ENCODE results near the gene CAT.

DNA sequence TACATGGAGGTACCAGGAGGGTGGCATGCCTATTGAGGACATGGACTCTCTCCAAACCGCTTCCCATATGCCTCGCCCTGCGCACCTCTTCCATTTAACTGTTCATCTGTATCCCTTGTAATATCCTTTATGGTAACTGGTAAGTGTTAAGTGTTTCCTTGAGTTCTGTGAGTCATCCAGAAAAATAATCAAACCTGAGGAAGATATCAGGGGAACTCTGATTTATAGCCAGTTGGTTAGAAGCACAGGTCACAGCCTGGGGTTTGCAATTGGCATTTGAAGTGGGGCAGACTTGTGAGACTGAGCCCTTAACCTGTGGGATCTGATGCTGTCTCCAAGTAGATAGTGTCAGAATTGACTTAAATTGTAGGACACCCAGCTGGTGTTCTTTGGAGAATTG lies 27.6 kb upstream of the CAT start:
- TF ChIP-seq, protein P1, sequence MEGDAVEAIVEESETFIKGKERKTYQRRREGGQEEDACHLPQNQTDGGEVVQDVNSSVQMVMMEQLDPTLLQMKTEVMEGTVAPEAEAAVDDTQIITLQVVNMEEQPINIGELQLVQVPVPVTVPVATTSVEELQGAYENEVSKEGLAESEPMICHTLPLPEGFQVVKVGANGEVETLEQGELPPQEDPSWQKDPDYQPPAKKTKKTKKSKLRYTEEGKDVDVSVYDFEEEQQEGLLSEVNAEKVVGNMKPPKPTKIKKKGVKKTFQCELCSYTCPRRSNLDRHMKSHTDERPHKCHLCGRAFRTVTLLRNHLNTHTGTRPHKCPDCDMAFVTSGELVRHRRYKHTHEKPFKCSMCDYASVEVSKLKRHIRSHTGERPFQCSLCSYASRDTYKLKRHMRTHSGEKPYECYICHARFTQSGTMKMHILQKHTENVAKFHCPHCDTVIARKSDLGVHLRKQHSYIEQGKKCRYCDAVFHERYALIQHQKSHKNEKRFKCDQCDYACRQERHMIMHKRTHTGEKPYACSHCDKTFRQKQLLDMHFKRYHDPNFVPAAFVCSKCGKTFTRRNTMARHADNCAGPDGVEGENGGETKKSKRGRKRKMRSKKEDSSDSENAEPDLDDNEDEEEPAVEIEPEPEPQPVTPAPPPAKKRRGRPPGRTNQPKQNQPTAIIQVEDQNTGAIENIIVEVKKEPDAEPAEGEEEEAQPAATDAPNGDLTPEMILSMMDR (IDR thresholded peaks at IDR 0.05), result no peak
- no peak for TF ChIP-seq ZFX (IDR thresholded peaks at IDR 0.05; ENCODE audit: borderline replicate concordance)

Data from 22Rv1 (cell line).